GM12872 (cell line): ENCODE results near the gene VDR.

Source experiments
- CTCF ChIP-seq: IDR thresholded peaks from 3 replicates; pipeline ENCODE4 v1.5.1; 2011; ENCODE audit warnings: low read depth, mild to moderate bottlenecking, low read length, moderate library complexity; ENCODE audit not compliant: insufficient read depth

VDR gene

GRCh38 chr12:47841501-47841900 is 63.3 kb downstream of the VDR start:
- TF ChIP-seq CTCF: no peak

GRCh38 chr12:47840571-47840970 is 64.2 kb downstream of the VDR start:
- no peak for TF ChIP-seq CTCF

- no peak for TF ChIP-seq CTCF
Measured at GRCh38 chr12:47839214-47839876, 65.4 kb downstream of the VDR start.

GRCh38 chr12:47838286-47838931 is 66.4 kb downstream of the VDR start:
- peak; percentile 58 for TF ChIP-seq CTCF

GRCh38 chr12:47837190-47838171 is 67.3 kb downstream of the VDR start:
- TF ChIP-seq CTCF: peak; percentile 79

GRCh38 chr12:47835831-47836155 is 69.0 kb downstream of the VDR start:
- no peak for TF ChIP-seq CTCF
